Ammon's horn (tissue), 1 donor: ENCODE measurements around the gene EHBP1L1.
A peak's percentile ranks its signal among the peaks of the same experiment; 100 is the strongest.

Experiments
- DNase-seq: peaks from one replicate; pipeline ENCODE4 v3.0.0-alpha.2; 2016; ENCODE audit warnings: low spot score

The EHBP1L1 gene

DNA sequence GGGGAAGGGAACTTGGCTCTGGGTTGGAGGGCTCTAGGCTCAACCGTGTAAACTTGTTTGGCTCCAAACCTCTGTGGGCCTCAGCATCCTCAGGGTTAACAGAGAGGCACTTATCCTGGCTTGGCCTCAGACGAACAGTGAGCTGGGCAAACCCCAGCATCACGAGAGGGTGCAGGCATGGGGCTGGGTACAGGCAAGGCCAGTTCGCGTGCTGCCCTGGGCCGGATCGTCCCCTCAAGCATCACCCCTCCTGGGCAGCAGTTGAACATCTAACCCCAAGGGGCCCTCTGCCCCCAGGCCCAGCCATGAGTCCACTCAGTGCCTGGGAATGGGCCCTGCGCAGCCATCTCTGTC is 1.9 kb downstream of the EHBP1L1 start:
- DNase-seq, result no peak

DNA sequence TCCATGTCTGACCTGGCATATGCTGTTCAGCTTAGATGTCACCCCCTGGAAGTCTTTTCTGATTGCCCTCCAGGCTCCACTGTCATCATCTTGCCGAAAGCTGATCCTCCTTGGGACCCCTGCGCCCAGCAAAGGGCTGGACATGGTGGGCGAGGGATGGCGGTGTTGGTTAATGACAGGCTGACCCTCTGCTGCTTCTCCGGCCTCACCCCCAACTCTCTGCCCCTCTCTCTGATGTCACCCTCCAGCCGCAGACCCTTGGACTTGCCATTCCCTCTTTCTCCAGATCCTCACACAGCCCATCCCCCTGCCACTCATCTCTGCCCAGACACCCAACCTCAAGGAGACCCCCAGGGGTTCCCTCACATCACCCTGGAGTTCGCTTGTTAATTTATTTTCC is 2.3 kb downstream of the EHBP1L1 start:
- DNase-seq, result no peak

DNA sequence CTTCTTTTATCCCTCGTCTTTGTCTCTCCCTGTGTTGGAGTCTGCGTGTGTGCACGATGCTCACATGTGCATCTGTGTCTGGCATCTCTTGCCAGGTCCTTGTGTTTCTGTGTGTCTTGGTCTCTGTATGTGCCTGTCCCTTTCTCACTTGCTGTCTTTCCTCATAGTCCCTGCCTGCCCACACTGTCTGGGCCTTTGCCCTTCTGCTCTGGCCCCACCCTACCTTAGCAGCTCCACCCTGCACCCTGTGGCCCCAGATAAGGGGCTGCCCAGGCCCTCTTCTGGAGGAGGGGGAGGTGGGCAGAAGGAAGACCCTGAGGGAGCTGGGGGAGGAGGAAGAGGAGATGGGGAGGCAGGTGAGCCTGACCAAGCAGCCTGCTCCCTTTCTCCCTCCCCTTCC is 2.8 kb downstream of the EHBP1L1 start:
- no peak for DNase-seq

DNA sequence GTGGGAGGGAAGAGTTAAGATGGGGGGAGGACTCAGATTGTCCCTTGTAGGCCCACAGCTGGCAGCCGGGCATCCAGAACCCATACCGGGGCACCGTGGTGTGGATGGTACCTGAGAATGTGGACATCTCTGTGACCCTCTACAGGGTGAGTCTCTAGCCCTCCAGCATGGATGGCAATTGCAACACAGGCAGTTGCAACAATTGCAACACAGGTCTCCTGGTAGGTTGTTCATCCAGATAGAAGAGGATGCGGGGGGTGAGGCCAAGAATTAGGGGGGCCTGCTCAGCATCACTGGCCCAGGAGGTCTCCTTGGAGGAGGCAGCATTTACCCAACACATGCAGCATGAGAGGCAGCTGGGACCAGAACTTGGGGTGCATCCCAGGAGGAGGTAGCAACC is 3.4 kb downstream of the EHBP1L1 start:
- DNase-seq, result no peak

GRCh38 chr11:65580031-65580692 is 4.3 kb downstream of the EHBP1L1 start:
- no peak for DNase-seq

GRCh38 chr11:65580756-65581155 is 4.9 kb downstream of the EHBP1L1 start:
- no peak for DNase-seq

DNA sequence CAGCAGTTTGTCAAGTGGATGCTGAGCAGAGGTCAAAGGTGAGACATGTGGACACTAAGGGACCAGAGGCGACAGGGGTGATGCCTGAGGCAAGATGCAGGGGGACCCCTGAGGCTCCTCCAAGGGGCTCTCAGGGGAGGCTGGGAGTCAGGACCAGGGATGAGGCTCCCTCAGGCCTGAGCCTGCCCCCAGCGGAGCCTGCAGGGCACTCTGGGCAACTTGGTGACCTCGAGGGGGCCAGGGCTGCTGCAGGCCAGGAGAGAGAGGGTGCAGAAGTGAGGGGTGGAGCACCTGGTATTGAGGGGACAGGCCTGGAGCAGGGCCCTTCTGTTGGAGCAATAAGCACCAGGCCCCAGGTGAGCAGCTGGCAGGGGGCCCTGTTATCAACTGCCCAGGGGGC is 6.1 kb downstream of the EHBP1L1 start:
- DNase-seq, result no peak

DNA sequence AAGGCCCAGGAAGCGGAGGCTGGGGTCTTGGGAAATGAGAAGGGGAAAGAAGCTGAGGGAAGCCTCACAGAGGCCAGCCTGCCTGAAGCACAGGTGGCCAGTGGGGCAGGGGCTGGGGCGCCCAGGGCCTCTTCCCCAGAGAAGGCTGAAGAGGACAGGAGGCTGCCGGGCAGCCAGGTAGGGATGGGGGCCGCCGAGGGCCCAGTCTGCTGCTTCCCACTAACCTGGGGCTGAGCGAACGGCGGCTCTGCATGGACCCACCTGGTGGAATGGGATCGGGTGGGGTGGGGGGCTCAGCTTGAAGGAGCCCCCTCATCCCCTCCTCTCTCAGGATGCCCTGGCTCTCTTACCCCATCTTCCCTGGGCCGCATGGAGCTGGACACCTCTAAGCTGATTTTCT is 7.7 kb downstream of the EHBP1L1 start:
- no peak for DNase-seq

DNA sequence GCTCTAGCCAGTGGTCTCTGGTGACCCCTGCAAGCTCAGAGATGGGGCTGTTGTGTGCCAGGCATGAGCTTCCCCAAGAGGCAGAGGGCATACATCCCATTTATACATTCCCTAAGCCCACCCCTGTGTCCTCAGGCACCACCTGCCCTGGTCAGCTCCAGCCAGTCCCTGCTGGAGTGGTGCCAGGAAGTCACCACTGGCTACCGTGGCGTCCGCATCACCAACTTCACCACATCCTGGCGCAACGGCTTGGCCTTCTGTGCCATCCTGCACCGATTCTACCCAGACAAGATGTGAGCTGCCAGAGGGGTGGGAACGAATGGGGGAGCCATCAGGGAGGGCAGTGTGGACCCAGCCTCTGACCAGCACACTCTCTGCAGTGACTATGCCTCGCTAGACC is 8.3 kb downstream of the EHBP1L1 start:
- no peak for DNase-seq

- DNase-seq, result peak; percentile 65
Observed at GRCh38 chr11:65584723-65585171, 8.9 kb downstream of the EHBP1L1 start.

- DNase-seq, result no peak
Observed at GRCh38 chr11:65585396-65586246, 9.8 kb downstream of the EHBP1L1 start.

GRCh38 chr11:65586247-65586630 is 10.4 kb downstream of the EHBP1L1 start:
- no peak for DNase-seq

- DNase-seq, result no peak
Observed at GRCh38 chr11:65586676-65587075, 10.8 kb downstream of the EHBP1L1 start.

DNA sequence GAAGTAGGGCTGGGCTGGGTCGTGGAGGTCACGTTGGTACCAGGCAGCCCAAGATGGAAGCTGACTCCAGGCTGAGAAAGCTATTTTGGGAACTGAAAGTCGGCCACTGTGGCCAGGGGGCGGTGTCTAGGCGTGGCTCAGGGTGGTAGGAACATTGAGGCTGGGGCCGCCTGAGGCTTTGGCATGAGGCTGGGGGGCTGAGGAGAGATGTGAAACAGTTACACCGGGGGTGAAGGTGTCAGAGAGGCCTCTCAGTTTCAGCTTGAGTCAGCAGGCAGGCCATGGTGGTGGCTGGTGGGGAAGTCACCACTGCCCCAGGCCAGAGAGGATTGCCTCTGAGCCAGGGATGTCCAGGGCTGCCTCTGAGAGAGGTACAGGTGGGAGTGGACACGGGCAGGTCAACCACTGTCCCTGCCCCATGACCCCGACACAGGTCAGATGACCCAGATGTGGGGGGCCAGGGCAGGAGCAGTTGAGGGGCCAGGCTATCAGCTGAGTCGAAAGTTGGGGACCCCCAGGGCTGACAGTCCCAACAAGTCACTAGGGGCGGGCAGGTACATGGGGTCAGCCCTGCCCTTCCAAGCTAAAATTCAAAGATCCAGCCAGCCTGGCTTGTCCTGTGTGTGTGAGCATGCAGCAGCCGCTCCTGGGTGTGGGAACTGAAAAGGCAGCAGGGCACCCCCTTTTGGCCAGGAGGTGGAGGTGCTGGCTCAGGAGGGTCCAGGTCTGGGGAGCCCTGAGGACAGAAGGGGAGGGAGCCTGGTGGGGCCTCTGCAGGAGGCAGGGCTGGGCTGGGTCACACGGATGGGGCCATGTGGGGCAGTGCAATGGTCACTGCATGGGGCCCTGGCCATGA is 12.6 kb downstream of the EHBP1L1 start:
- DNase-seq, result no peak

- DNase-seq, result no peak
Observed at GRCh38 chr11:65589444-65590239, 13.8 kb downstream of the EHBP1L1 start.

DNA sequence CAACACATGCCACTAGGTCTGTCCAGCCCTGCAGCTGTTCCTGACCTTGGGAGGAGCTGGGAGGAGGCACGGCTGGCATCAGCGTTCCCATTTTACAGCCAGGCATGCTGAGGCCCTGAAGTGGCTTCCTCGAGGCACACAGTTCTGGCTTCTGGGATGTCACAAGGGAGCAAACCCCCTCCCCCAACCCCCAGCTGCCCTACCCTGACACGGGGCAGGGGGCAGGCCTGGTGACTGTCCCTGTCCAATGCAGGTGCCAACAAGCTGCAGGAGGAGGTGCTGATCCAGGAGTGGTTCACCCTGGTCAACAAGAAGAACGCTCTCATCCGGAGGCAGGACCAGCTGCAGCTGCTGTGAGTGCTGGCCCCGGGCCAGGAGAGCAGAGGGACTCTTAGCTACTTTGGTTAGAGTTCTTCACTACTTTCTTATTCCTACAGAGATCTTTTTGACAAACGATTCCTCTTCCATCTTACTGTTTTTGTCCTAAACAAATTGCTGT is 14.4 kb downstream of the EHBP1L1 start:
- no peak for DNase-seq

GRCh38 chr11:65591939-65592857 is 16.3 kb downstream of the EHBP1L1 start:
- no peak for DNase-seq

GRCh38 chr11:65592858-65593517 is 17.1 kb downstream of the EHBP1L1 start:
- DNase-seq, result no peak

DNA sequence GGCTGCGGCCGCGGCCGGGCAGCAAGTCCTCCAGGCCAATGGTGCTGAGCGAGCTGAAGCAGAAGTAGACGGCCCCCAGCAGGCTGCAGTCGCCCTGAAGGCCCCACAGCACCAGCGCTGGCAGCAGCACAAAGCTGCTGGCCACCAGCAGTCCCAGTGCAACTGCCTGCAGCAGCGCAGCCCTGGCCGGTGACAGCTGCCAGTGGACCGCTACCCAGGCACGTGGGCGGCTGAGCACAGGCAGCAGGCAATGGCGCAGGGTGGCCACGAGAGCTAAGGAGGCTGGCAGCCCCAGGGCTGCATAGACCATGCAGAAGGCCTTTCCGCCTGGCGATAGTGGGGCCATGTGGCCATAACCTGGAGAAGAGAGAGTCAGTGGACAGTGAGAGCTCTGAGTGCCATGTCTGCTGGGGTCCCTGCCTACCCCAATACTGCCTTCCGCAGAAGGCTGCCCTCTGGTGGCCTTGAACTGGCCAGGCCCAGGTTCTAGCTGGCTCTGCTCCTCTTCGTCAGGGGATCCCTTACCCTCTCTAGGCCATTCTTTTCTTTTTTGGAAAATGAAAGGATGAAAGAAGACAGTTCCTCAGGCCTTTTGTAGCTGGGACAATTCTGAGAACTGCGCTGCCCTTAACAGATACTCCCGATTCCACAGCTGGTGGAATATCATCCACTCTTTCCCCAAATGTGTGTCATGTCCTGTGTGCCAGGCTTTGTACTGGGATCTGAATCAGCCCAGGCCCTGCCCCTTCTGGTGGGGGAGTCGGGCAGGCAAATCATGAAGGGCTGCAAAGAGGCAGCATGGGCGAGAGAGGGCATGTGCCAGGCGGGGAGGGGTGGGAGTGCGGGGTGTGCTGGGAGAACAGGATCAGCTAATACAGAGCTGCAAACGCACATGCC is 17.9 kb downstream of the EHBP1L1 start:
- DNase-seq, result peak; percentile 81
